ENCODE results near the gene MACROD1. TPM values are rescaled to one million over a fixed set of nuclear protein-coding genes. Genes with fewer than 3 reads are reported as not detected.

Gene MACROD1
- total RNA-seq, 3 donors from 2014 or later (not counting 1 experiment from before 2014, with no cell fraction given), result 0.73 to 3.3 (median 1.8) TPM

DNA sequence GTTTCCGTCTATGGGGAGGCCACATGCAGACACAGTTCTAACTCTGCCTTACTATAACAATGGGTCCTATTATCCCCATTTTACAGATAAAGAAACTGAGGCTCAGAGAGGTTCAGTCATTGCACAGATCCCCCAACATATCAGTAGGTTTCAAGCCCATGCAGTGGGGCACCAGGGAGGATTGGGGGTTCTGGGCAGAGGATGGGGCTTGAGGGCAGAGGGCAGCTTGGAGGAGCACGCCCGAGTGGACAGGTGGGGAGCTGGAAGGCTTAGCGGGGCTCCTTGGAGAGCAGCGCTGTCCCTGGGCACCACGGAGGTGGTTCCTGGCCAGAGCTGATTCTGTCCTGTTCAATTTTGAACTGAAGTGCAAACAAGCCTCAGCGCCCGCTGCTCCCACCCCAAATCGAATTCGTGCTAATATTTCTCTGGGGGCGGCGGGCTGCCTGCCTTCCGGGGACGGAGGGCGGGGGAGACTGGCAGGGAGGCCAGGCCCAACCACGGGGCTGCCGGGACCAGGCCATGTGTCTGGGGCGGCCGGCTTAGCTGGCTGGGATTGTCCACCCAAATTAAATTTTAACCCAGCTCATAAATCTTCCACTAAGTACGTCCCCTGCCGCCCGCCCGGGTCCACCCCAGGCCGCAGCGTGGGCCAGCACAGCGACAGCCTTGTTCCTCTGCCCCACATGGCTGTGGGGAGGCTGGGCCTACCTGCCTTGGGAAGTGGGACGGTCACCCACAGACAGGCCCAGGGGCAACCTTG, 80.8 kb downstream of the MACROD1 start:
- H3K27me3 Mint-ChIP-seq (ENCODE audit: low read depth in 2 of 2), result no peaks in the 10 kb centered on the region
- no peaks in the 10 kb centered on the region for H3K36me3 ChIP-seq (ENCODE audit: control insufficient read depth, insufficient read depth, low read length)
- H3K27ac ChIP-seq (ENCODE audit: low read length), result no peak overlapping the region
- intact Hi-C loops (cut with micrococcal nuclease), result no loop called here
- peaks cover under 1% of the 10 kb centered on the region for H3K4me1 ChIP-seq (ENCODE audit: control insufficient read depth, insufficient read depth, low read length)
- H3K9me3 ChIP-seq (ENCODE audit: control insufficient read depth, insufficient read depth, low read length), result no peaks in the 10 kb centered on the region
- WGBS (ENCODE audit: insufficient coverage), result 93% methylated on average over 27 of the region's 27 CpGs
- no peak overlapping the region for H3K27ac Mint-ChIP-seq
- no peak overlapping the region for H3K4me3 Mint-ChIP-seq
- no peaks in the 10 kb centered on the region for H3K4me1 Mint-ChIP-seq
- H3K36me3 Mint-ChIP-seq, result no peaks in the 10 kb centered on the region
- ATAC-seq (no peak), DNase-seq (no peak)
- no peaks in the 10 kb centered on the region for H3K27me3 ChIP-seq (ENCODE audit: control insufficient read depth, insufficient read depth, low read length)
- TF ChIP-seq, protein P1, sequence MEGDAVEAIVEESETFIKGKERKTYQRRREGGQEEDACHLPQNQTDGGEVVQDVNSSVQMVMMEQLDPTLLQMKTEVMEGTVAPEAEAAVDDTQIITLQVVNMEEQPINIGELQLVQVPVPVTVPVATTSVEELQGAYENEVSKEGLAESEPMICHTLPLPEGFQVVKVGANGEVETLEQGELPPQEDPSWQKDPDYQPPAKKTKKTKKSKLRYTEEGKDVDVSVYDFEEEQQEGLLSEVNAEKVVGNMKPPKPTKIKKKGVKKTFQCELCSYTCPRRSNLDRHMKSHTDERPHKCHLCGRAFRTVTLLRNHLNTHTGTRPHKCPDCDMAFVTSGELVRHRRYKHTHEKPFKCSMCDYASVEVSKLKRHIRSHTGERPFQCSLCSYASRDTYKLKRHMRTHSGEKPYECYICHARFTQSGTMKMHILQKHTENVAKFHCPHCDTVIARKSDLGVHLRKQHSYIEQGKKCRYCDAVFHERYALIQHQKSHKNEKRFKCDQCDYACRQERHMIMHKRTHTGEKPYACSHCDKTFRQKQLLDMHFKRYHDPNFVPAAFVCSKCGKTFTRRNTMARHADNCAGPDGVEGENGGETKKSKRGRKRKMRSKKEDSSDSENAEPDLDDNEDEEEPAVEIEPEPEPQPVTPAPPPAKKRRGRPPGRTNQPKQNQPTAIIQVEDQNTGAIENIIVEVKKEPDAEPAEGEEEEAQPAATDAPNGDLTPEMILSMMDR (IDR thresholded peaks at IDR 0.05), result no peak
- no peaks in the 10 kb centered on the region for H3K9me3 Mint-ChIP-seq
- no peak overlapping the region for H3K4me3 ChIP-seq (ENCODE audit: low read length)

DNA sequence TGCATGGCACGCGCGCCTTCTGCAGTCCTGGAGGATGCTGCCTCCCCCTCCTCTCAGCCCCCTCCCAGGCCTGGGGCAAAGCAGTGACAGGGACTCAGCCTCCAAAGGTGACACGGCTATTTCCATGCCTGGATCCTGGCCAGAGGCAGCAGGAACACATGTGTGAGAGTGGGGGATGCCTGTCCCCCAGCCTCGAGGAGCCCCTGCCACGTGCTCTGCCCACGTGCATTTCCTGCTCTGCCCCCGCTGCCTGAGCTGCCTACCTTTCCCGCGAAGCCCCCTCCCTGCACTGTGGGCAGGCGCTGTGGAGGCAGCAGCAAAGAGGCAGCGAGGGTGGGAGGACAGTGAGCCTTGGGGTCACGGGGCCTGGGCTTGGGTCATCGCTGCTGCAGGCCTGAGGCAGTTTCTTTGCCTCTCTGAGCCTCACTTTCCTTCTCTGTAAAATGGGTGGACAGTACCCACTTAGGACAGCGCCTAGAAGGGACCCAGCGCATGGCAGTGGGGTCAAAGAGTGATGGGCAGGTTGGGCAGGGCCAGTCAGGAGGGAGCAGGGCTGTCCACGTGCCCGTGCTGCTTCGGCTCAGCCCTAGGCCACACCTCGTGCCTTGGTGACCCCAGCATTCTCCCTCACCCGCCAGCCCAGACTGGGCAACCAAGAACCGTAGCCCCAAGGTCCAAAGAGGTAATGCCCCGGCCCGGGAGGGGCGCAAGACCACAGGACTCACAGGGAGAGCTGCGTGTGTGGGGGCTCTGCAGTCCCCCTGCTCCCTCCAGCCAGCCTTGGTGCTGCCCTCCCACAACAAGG, 81.6 kb downstream of the MACROD1 start:
- Histone ChIP-seq H3K36me3 (ENCODE audit: control insufficient read depth, insufficient read depth, low read length) (no peaks in the 10 kb centered on the region), H3K27me3 (ENCODE audit: control insufficient read depth, insufficient read depth, low read length) (no peaks in the 10 kb centered on the region), H3K4me1 (ENCODE audit: control insufficient read depth, insufficient read depth, low read length) (no peaks in the 10 kb centered on the region), H3K4me3 (ENCODE audit: low read length) (no peak overlapping the region), H3K9me3 (ENCODE audit: control insufficient read depth, insufficient read depth, low read length) (no peaks in the 10 kb centered on the region), H3K27ac (ENCODE audit: low read length) (no peak overlapping the region)
- WGBS (ENCODE audit: insufficient coverage), result 80% methylated on average over 26 of the region's 26 CpGs
- Mint-ChIP-seq H3K27ac (no peak overlapping the region), H3K4me1 (no peaks in the 10 kb centered on the region), H3K27me3 (ENCODE audit: low read depth in 2 of 2) (no peaks in the 10 kb centered on the region), H3K9me3 (no peaks in the 10 kb centered on the region), H3K4me3 (no peak overlapping the region), H3K36me3 (no peaks in the 10 kb centered on the region)
- TF ChIP-seq, protein P1 (IDR thresholded peaks at IDR 0.05), result no peak
- ATAC-seq (no peak), DNase-seq (no peak)
- intact Hi-C loops (cut with micrococcal nuclease), result no loop called here

DNA sequence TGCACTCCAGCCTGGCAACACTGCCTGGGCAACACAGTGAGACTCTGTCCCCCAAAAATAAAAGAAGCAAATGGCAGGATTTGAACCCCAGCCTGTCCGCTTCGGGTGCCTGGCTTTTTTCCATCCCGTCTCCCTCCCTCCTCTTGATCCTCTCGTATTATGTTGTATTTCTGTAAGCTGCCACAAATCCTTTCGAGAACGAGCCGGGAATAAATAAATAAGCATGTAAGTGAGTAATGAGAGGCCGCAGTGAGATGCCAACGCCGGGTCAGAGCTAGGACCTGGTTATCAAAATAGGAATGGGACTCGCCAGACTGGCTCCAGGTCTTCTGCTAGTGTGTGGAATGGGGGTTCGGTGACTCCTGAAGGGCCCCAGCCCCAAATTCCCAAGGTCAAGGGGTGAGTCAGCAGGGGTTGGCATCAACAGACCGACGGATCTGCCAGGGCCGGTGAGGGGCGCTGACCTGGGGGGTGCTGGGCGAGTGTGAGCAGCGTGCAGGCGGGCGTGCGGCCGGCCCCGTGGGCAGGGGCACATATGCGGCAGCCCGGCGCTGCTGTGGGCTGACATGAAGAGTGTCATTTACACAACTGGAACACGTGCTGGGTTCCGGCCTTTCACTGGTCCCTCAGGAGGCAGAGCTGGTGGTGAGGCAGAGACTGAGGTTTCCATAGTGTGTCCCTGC, 82.4 kb downstream of the MACROD1 start:
- no peak overlapping the region for H3K27ac Mint-ChIP-seq
- 90% methylated on average over 27 of the region's 28 CpGs for WGBS (ENCODE audit: insufficient coverage)
- H3K9me3 Mint-ChIP-seq, result no peaks in the 10 kb centered on the region
- H3K27me3 Mint-ChIP-seq (ENCODE audit: low read depth in 2 of 2), result no peaks in the 10 kb centered on the region
- no peaks in the 10 kb centered on the region for H3K27me3 ChIP-seq (ENCODE audit: control insufficient read depth, insufficient read depth, low read length)
- no peaks in the 10 kb centered on the region for H3K36me3 ChIP-seq (ENCODE audit: control insufficient read depth, insufficient read depth, low read length)
- intact Hi-C loops (cut with micrococcal nuclease), result no loop called here
- DNase-seq (no peak), ATAC-seq (no peak)
- H3K36me3 Mint-ChIP-seq, result no peaks in the 10 kb centered on the region
- no peaks in the 10 kb centered on the region for H3K4me1 Mint-ChIP-seq
- TF ChIP-seq, protein P1 (IDR thresholded peaks at IDR 0.05), result no peak
- H3K4me3 Mint-ChIP-seq, result no peak overlapping the region
- no peaks in the 10 kb centered on the region for H3K4me1 ChIP-seq (ENCODE audit: control insufficient read depth, insufficient read depth, low read length)
- no peak overlapping the region for H3K27ac ChIP-seq (ENCODE audit: low read length)
- no peak overlapping the region for H3K4me3 ChIP-seq (ENCODE audit: low read length)
- no peaks in the 10 kb centered on the region for H3K9me3 ChIP-seq (ENCODE audit: control insufficient read depth, insufficient read depth, low read length)
